Trophoblast cell (in vitro differentiated cells and primary cell): ENCODE data around the gene KSR1.

Source experiments
- DNase-seq, 2 donors: peaks; one replicate each; pipeline ENCODE4 v3.0.0-alpha.2; 2016
- H2AFZ ChIP-seq: 2 replicates; pipeline ENCODE4 v1.6.1; 2013; ENCODE audit warnings: low read length, moderate library complexity, mild to moderate bottlenecking; ENCODE audit not compliant: insufficient read depth, poor library complexity
- H2AK5ac ChIP-seq: 2 replicates; pipeline ENCODE4 v1.6.1; 2013; ENCODE audit warnings: mild to moderate bottlenecking, low read length
- H2BK120ac ChIP-seq: 2 replicates; pipeline ENCODE4 v1.6.1; 2013; ENCODE audit warnings: low read length, mild to moderate bottlenecking, moderate library complexity; ENCODE audit not compliant: insufficient read depth, poor library complexity
- H2BK12ac ChIP-seq: 2 replicates; pipeline ENCODE4 v1.6.1; 2013; ENCODE audit warnings: mild to moderate bottlenecking, low read length, moderate library complexity
- H2BK5ac ChIP-seq: 2 replicates; pipeline ENCODE4 v1.6.1; 2013; ENCODE audit warnings: low read length, low read depth, moderate library complexity, mild to moderate bottlenecking; ENCODE audit not compliant: poor library complexity
- H3K14ac ChIP-seq: 2 replicates; pipeline ENCODE4 v1.6.1; 2013; ENCODE audit warnings: mild to moderate bottlenecking, low read length
- H3K18ac ChIP-seq: 2 replicates; pipeline ENCODE4 v1.6.1; 2013; ENCODE audit warnings: mild to moderate bottlenecking, low read length
- H3K23ac ChIP-seq: 2 replicates; pipeline ENCODE4 v1.6.1; 2013; ENCODE audit warnings: low read length
- H3K27ac ChIP-seq: 2 replicates; pipeline ENCODE4 v1.5.1; 2013; ENCODE audit warnings: low read depth, mild to moderate bottlenecking, inconsistent platforms, low read length, moderate library complexity
- H3K27me3 ChIP-seq: 2 replicates; pipeline ENCODE4 v1.6.1; 2013; ENCODE audit warnings: inconsistent platforms, mild to moderate bottlenecking, low read length, moderate library complexity; ENCODE audit not compliant: insufficient read depth
- H3K36me3 ChIP-seq, 2 experiments: 1 replicate in 1 of 2; 2 replicates in 1 of 2; pipeline ENCODE4 v1.6.1; 2013; ENCODE audit warnings: low read length in 2 of 2, mild to moderate bottlenecking in 2 of 2, moderate library complexity in 1 of 2; ENCODE audit not compliant: insufficient read depth in 2 of 2, control insufficient read depth in 1 of 2
- H3K4ac ChIP-seq: 2 replicates; pipeline ENCODE4 v1.6.1; 2013; ENCODE audit warnings: low read depth, mild to moderate bottlenecking, low read length, moderate library complexity
- H3K4me1 ChIP-seq, 2 experiments: 1 replicate in 1 of 2; 2 replicates in 1 of 2; pipeline ENCODE4 v1.6.1; 2013; ENCODE audit warnings: low read length in 2 of 2, mild to moderate bottlenecking in 2 of 2, moderate library complexity in 1 of 2; ENCODE audit not compliant: insufficient read depth in 2 of 2, control insufficient read depth in 1 of 2
- H3K4me2 ChIP-seq: 2 replicates; pipeline ENCODE4 v1.6.1; 2013; ENCODE audit warnings: inconsistent platforms, mild to moderate bottlenecking, low read length, moderate library complexity
- H3K4me3 ChIP-seq: 2 replicates; pipeline ENCODE4 v1.5.1; 2013; ENCODE audit warnings: mild to moderate bottlenecking, low read depth, low read length, inconsistent platforms
- H3K79me1 ChIP-seq: one replicate; pipeline ENCODE4 v1.6.1; 2013; ENCODE audit warnings: low read length
- H3K79me2 ChIP-seq: 2 replicates; pipeline ENCODE4 v1.6.1; 2013; ENCODE audit warnings: low read length, mild to moderate bottlenecking; ENCODE audit not compliant: control insufficient read depth, insufficient read depth, poor library complexity
- H3K9ac ChIP-seq: 2 replicates; pipeline ENCODE4 v1.6.1; 2013; ENCODE audit warnings: mild to moderate bottlenecking, low read length
- H3K9me3 ChIP-seq: 2 replicates; pipeline ENCODE4 v1.6.1; 2013; ENCODE audit warnings: low read depth, mild to moderate bottlenecking, control low read depth, inconsistent platforms, low read length; ENCODE audit not compliant: insufficient read depth
- H4K12ac ChIP-seq: 2 replicates; pipeline ENCODE4 v1.6.1; 2013; ENCODE audit warnings: low read depth, mild to moderate bottlenecking, low read length, moderate library complexity
- H4K8ac ChIP-seq: 2 replicates; pipeline ENCODE4 v1.6.1; 2013; ENCODE audit warnings: low read depth, mild to moderate bottlenecking, low read length, moderate library complexity
- H4K91ac ChIP-seq: one replicate; pipeline ENCODE4 v1.6.1; 2013; ENCODE audit warnings: low read depth, mild to moderate bottlenecking, low read length, moderate library complexity
- WGBS: extraction: QIAGEN DNeasy Blood & Tissue Kit; methylation state at CpG from one replicate; pipeline ENCODE4 v1.1.7; 2013; ENCODE audit warnings: missing lambda C conversion rate; ENCODE audit not compliant: insufficient read length, insufficient coverage; ENCODE audit errors: extremely low coverage; 5-methylcytosine and 5-hydroxymethylcytosine counted together

Gene KSR1

GRCh38 chr17:27569257-27569722 lies 113.0 kb downstream of the KSR1 start:
- H3K27me3 ChIP-seq, result no peaks in the 10 kb centered on the region
- H3K9me3 ChIP-seq, result no peaks in the 10 kb centered on the region
- H2AFZ ChIP-seq, result no peak overlapping the region
- H3K9ac ChIP-seq, result no peak overlapping the region
- no peak overlapping the region for H3K4me2 ChIP-seq
- H3K4me1 ChIP-seq, result peaks cover 23 to 37% of the 10 kb centered on the region in 2 experiments
- H3K79me2 ChIP-seq, result peaks cover 4% of the 10 kb centered on the region
- no CpG with 5 or more reads among the region's 6 CpGs for WGBS
- DNase-seq, result peak; percentile 85 to 88
- H4K8ac ChIP-seq, result no peak overlapping the region
- no peak overlapping the region for H3K18ac ChIP-seq
- H3K27ac ChIP-seq, result no peak overlapping the region
- H3K4me3 ChIP-seq, result no peak overlapping the region
- H4K91ac ChIP-seq, result peak overlapping the region; percentile 73
- no peak overlapping the region for H2BK120ac ChIP-seq
- no peaks in the 10 kb centered on the region for H3K36me3 ChIP-seq
- H2BK12ac ChIP-seq, result no peak overlapping the region
- peaks cover 14% of the 10 kb centered on the region for H3K79me1 ChIP-seq
- no peak overlapping the region for H3K14ac ChIP-seq
- no peak overlapping the region for H4K12ac ChIP-seq
- H2BK5ac ChIP-seq, result no peak overlapping the region
- H3K4ac ChIP-seq, result no peak overlapping the region
- no peak overlapping the region for H2AK5ac ChIP-seq
- no peak overlapping the region for H3K23ac ChIP-seq

- no peaks in the 10 kb centered on the region for H3K36me3 ChIP-seq
- peak overlapping the region; percentile 78 for H4K91ac ChIP-seq
- H3K79me1 ChIP-seq, result peaks cover 14% of the 10 kb centered on the region
- H2BK12ac ChIP-seq, result peak overlapping the region; percentile 76
- H2BK120ac ChIP-seq, result peak overlapping the region; percentile 48
- no peak overlapping the region for H3K9ac ChIP-seq
- peak overlapping the region; percentile 81 for H3K18ac ChIP-seq
- peak overlapping the region; percentile 62 for H2AK5ac ChIP-seq
- H3K79me2 ChIP-seq, result peaks cover 4% of the 10 kb centered on the region
- H3K27me3 ChIP-seq, result no peaks in the 10 kb centered on the region
- DNase-seq, result peak; percentile 64 to 76
- H3K14ac ChIP-seq, result peak overlapping the region; percentile 58
- H3K4ac ChIP-seq, result peak overlapping the region; percentile 39
- H3K4me3 ChIP-seq, result no peak overlapping the region
- H3K9me3 ChIP-seq, result no peaks in the 10 kb centered on the region
- H4K8ac ChIP-seq, result peak overlapping the region; percentile 41
- H3K4me2 ChIP-seq, result no peak overlapping the region
- no CpG with 5 or more reads among the region's 7 CpGs for WGBS
- H2AFZ ChIP-seq, result peak overlapping the region; percentile 37
- no peak overlapping the region for H3K23ac ChIP-seq
- peak overlapping the region; percentile 25 for H4K12ac ChIP-seq
- peak overlapping the region; percentile 25 for H3K27ac ChIP-seq
- peak overlapping the region; percentile 62 for H2BK5ac ChIP-seq
- peaks cover 23 to 38% of the 10 kb centered on the region in 2 experiments for H3K4me1 ChIP-seq
Observed at GRCh38 chr17:27569884-27570577, 113.8 kb downstream of the KSR1 start.

DNA sequence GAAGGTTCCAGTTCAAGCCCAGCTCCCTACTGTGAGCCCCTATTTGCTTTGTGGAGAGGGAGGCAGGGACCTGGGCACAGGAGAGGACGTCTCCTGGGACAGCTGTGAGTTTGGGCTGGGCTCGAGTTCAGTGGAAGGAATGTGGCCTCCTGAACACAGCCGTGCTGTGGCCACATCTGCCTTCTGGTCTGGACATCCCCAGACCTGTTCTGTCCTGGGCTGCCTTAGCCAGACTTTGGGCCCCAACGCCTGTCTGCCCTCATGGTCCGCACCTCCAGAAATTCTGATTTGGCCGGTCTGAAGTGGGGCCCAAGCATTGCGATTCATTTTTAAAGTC lies 114.3 kb downstream of the KSR1 start:
- Histone ChIP-seq H3K23ac (no peak overlapping the region), H3K4me3 (no peak overlapping the region), H3K79me1 (peaks cover 14% of the 10 kb centered on the region), H2BK12ac (peak overlapping the region; percentile 46), H2AFZ (peak overlapping the region; percentile 37), H3K36me3 (no peaks in the 10 kb centered on the region), H4K91ac (peak overlapping the region; percentile 78), H3K27ac (peak overlapping the region; percentile 25), H4K12ac (peak overlapping the region; percentile 25), H2BK120ac (peak overlapping the region; percentile 35), H3K27me3 (no peaks in the 10 kb centered on the region), H4K8ac (no peak overlapping the region), H3K4me2 (no peak overlapping the region), H3K9ac (no peak overlapping the region), H2BK5ac (no peak overlapping the region), H3K4me1 (peaks cover 23 to 40% of the 10 kb centered on the region in 2 experiments), H3K9me3 (no peaks in the 10 kb centered on the region), H3K18ac (peak overlapping the region; percentile 81), H3K79me2 (peaks cover 4% of the 10 kb centered on the region), H3K4ac (peak overlapping the region; percentile 34), H2AK5ac (peak overlapping the region; percentile 62), H3K14ac (peak overlapping the region; percentile 58)
- DNase-seq, result peak; percentile 23 to 55
- WGBS, result no CpG with 5 or more reads among the region's 7 CpGs

DNA sequence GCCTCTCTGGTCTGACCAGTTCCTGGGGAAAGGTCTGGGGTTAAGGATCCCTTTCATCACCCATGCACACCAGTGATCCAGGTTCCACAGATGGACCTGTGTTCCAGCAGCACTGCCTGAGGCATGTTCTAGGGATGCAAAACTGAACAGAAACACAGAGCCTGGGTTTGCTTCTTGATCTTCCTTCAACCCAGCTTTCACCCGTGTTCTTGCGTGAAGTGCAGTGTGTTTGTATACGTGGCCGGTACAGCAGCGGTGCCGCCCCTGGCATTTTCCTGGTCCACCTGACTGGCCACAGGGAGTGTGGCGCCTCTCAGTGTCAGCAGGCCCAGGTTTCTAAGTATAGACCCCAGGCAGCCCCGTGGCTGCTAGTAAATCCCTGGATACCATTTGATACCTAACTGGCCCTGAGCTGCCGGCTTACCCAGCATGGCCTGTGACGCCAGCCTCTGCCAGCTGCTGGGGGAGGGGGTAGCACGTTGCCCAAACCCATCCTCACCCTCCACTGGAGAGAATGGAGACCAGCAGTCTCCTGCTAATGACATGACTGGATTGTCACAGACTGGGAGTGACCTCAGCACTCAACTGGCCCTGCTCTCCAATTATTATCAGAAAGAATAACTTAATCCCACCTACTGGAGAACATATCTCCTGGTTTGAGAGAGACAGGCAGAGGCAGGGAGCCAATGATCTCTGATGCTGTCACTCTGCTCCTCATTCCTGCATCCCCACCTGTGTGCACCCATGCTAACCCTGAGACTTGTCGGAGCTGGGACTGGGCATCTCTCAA lies 115.5 kb downstream of the KSR1 start:
- no peak overlapping the region for H3K4me2 ChIP-seq
- H4K8ac ChIP-seq, result no peak overlapping the region
- no peak overlapping the region for H3K14ac ChIP-seq
- no peak overlapping the region for H4K12ac ChIP-seq
- no CpG with 5 or more reads among the region's 12 CpGs for WGBS
- no peak overlapping the region for H2BK5ac ChIP-seq
- peaks cover 19 to 49% of the 10 kb centered on the region in 2 experiments for H3K4me1 ChIP-seq
- H3K36me3 ChIP-seq, result no peaks in the 10 kb centered on the region
- no peak for DNase-seq
- no peak overlapping the region for H2AK5ac ChIP-seq
- no peak overlapping the region for H3K27ac ChIP-seq
- peak overlapping the region; percentile 33 for H2BK12ac ChIP-seq
- no peak overlapping the region for H3K9ac ChIP-seq
- H3K23ac ChIP-seq, result no peak overlapping the region
- H3K4me3 ChIP-seq, result no peak overlapping the region
- no peak overlapping the region for H2AFZ ChIP-seq
- no peaks in the 10 kb centered on the region for H3K27me3 ChIP-seq
- peaks cover 4% of the 10 kb centered on the region for H3K79me2 ChIP-seq
- H3K4ac ChIP-seq, result no peak overlapping the region
- H3K79me1 ChIP-seq, result peaks cover 14% of the 10 kb centered on the region
- no peak overlapping the region for H2BK120ac ChIP-seq
- H4K91ac ChIP-seq, result peak overlapping the region; percentile 78
- no peaks in the 10 kb centered on the region for H3K9me3 ChIP-seq
- no peak overlapping the region for H3K18ac ChIP-seq
